Left kidney (tissue), 2 donors: ENCODE results near the gene SCN2B. TPM values are rescaled to one million over a fixed set of nuclear protein-coding genes. Genes with fewer than 3 reads are reported as not detected.

Experiments
- DNase-seq: peaks from one replicate; pipeline ENCODE4 v3.0.0-alpha.2; 2013
- polyA plus RNA-seq: library from polyadenylated mRNA; unstranded; fragments of 120-200 nt; gene quantifications from one replicate; pipeline ENCODE4 v1.2.1, GENCODE V29; 2013; ENCODE audit not compliant: insufficient read length

Gene SCN2B
- polyA plus RNA-seq, 1 donor, result 3.0 TPM

- DNase-seq, result no peak
Measured at GRCh38 chr11:118175031-118175992, 1.1 kb downstream of the SCN2B start.

- no peak for DNase-seq
Measured at GRCh38 chr11:118174006-118174567, 2.4 kb downstream of the SCN2B start.

GRCh38 chr11:118172356-118172755 lies 4.1 kb downstream of the SCN2B start:
- no peak for DNase-seq

GRCh38 chr11:118171269-118172062 lies 5.0 kb downstream of the SCN2B start:
- peak; percentile 66 for DNase-seq

GRCh38 chr11:118170882-118171268 lies 5.6 kb downstream of the SCN2B start:
- no peak for DNase-seq

- no peak for DNase-seq
Measured at GRCh38 chr11:118170231-118170630, 6.2 kb downstream of the SCN2B start.

- DNase-seq, result no peak
Measured at GRCh38 chr11:118169300-118170140, 6.9 kb downstream of the SCN2B start.

GRCh38 chr11:118168751-118169150 lies 7.7 kb downstream of the SCN2B start:
- no peak for DNase-seq

- no peak for DNase-seq
Measured at GRCh38 chr11:118168316-118168715, 8.1 kb downstream of the SCN2B start.

GRCh38 chr11:118167906-118168305 lies 8.5 kb downstream of the SCN2B start:
- no peak for DNase-seq

GRCh38 chr11:118167253-118167652 lies 9.2 kb downstream of the SCN2B start:
- no peak for DNase-seq

- no peak for DNase-seq
Measured at GRCh38 chr11:118166641-118167040, 9.8 kb downstream of the SCN2B start.

- no peak for DNase-seq
Measured at GRCh38 chr11:118164885-118165284, 11.6 kb downstream of the SCN2B start.

GRCh38 chr11:118163494-118163893 lies 12.9 kb downstream of the SCN2B start:
- no peak for DNase-seq

- no peak for DNase-seq
Measured at GRCh38 chr11:118162846-118163245, 13.6 kb downstream of the SCN2B start.

- no peak for DNase-seq
Measured at GRCh38 chr11:118161786-118162185, 14.7 kb downstream of the SCN2B start.

GRCh38 chr11:118157186-118157895 lies 19.1 kb downstream of the SCN2B start:
- no peak for DNase-seq

- no peak for DNase-seq
Measured at GRCh38 chr11:118156531-118157185, 19.8 kb downstream of the SCN2B start.

- DNase-seq, result no peak
Measured at GRCh38 chr11:118155776-118156530, 20.5 kb downstream of the SCN2B start.

GRCh38 chr11:118154641-118155040 lies 21.8 kb downstream of the SCN2B start:
- no peak for DNase-seq
